Progenitor cell of endocrine pancreas (in vitro differentiated cells): ENCODE data around the gene LGALS9. TPM values are rescaled to one million over a fixed set of nuclear protein-coding genes. Genes with fewer than 3 reads are reported as not detected.

Experiments used
- DNase-seq: peaks from one replicate; pipeline ENCODE4 v3.0.0; 2021; ENCODE audit warnings: low spot score; ENCODE audit not compliant: unreplicated experiment
- H3K27ac Mint-ChIP-seq: 2 replicates; pipeline ENCODE4 v1.8.0; 2021; ENCODE audit warnings: mild to moderate bottlenecking, moderate library complexity, mixed read lengths
- H3K27me3 Mint-ChIP-seq: 2 replicates; pipeline ENCODE4 v1.8.0; 2021; ENCODE audit warnings: mixed read lengths
- H3K36me3 Mint-ChIP-seq: 2 replicates; pipeline ENCODE4 v1.8.0; 2022; ENCODE audit warnings: mixed read lengths; ENCODE audit not compliant: insufficient read depth
- H3K4me1 Mint-ChIP-seq: 2 replicates; pipeline ENCODE4 v1.8.0; 2021; ENCODE audit warnings: low read depth, mixed read lengths
- H3K4me3 Mint-ChIP-seq: 2 replicates; pipeline ENCODE4 v1.8.0; 2021; ENCODE audit warnings: low read depth, mild to moderate bottlenecking, moderate library complexity, mixed read lengths
- H3K9me3 Mint-ChIP-seq: 2 replicates; pipeline ENCODE4 v1.8.0; 2021; ENCODE audit warnings: low read depth, mixed read lengths
- CTCF ChIP-seq: fragments of 200-600 bp; sonication (generic); IDR thresholded peaks from one replicate; pipeline ENCODE4 v1.5.0; 2021; ENCODE audit warnings: antibody characterized with exemption, mild to moderate bottlenecking; ENCODE audit not compliant: unreplicated experiment
- total RNA-seq: library from RNA; stranded (reverse); gene quantifications from 2 replicates; pipeline ENCODE4 v1.2.1, GENCODE V29; 2021

Gene LGALS9
- total RNA-seq, 1 donor from 2014 or later = 2.1 TPM

- H3K27ac Mint-ChIP-seq = no peak overlapping the region
- no peak overlapping the region for H3K4me3 Mint-ChIP-seq
- peaks cover 5% of the 10 kb centered on the region for H3K4me1 Mint-ChIP-seq
- no peak for DNase-seq
- no peaks in the 10 kb centered on the region for H3K9me3 Mint-ChIP-seq
- no peak for TF ChIP-seq CTCF
- peaks cover 4% of the 10 kb centered on the region for H3K36me3 Mint-ChIP-seq
- no peaks in the 10 kb centered on the region for H3K27me3 Mint-ChIP-seq
Observed at GRCh38 chr17:27595208-27595607, 35.8 kb upstream of the LGALS9 start.

GRCh38 chr17:27596096-27596495 lies 34.9 kb upstream of the LGALS9 start:
- Mint-ChIP-seq H3K4me3 (no peak overlapping the region), H3K36me3 (peaks cover 5% of the 10 kb centered on the region), H3K9me3 (no peaks in the 10 kb centered on the region), H3K4me1 (peaks cover 5% of the 10 kb centered on the region), H3K27ac (no peak overlapping the region), H3K27me3 (no peaks in the 10 kb centered on the region)
- DNase-seq = no peak
- TF ChIP-seq CTCF = no peak

GRCh38 chr17:27596566-27597187 lies 34.3 kb upstream of the LGALS9 start:
- Mint-ChIP-seq H3K27ac (no peak overlapping the region), H3K9me3 (no peaks in the 10 kb centered on the region), H3K27me3 (no peaks in the 10 kb centered on the region), H3K4me3 (no peak overlapping the region), H3K36me3 (peaks cover 7% of the 10 kb centered on the region), H3K4me1 (peaks cover 5% of the 10 kb centered on the region)
- DNase-seq = no peak
- no peak for TF ChIP-seq CTCF

GRCh38 chr17:27597188-27597580 lies 33.8 kb upstream of the LGALS9 start:
- no peaks in the 10 kb centered on the region for H3K9me3 Mint-ChIP-seq

GRCh38 chr17:27597783-27598320 lies 33.1 kb upstream of the LGALS9 start:
- Mint-ChIP-seq H3K27ac (no peak overlapping the region), H3K4me1 (peaks cover 5% of the 10 kb centered on the region), H3K27me3 (no peaks in the 10 kb centered on the region), H3K36me3 (peaks cover 7% of the 10 kb centered on the region), H3K4me3 (no peak overlapping the region), H3K9me3 (no peaks in the 10 kb centered on the region)
- no peak for TF ChIP-seq CTCF
- no peak for DNase-seq

More at GRCh38 chr17:27597188-27597580, 33.8 kb upstream of the LGALS9 start:
- H3K27ac Mint-ChIP-seq = peak overlapping the region; percentile 41
- no peak overlapping the region for H3K4me3 Mint-ChIP-seq
- DNase-seq = no peak
- no peaks in the 10 kb centered on the region for H3K27me3 Mint-ChIP-seq
- peaks cover 5% of the 10 kb centered on the region for H3K4me1 Mint-ChIP-seq
- no peak for TF ChIP-seq CTCF
- H3K36me3 Mint-ChIP-seq = peaks cover 7% of the 10 kb centered on the region
